ENCODE data around the gene HHATL. TPM values are rescaled to one million over a fixed set of nuclear protein-coding genes. Genes with fewer than 3 reads are reported as not detected.
A peak's percentile ranks its signal among the peaks of the same experiment; 100 is the strongest.

The HHATL gene
- total RNA-seq, 1 donor from 2014 or later, result not detected

DNA sequence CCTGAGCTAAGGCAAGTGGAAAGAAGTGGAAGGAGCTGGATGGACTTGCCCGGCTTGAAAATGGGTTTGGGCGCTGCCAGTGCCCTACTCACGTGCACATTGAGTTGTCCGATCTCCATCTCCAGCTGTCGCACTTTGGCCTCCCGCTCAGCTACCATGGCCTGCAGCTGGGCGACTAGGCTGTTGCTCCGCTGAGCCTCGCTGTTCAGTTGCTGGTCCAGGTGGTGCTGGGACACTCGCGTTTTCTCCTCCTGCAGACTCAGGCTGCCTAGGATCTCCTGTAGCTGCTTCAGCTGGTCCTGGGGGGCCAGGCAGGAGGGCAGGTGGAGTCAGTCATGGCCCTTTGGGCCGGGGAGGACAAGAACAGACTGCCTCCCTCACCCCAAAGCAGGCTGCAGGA is 33.0 kb upstream of the HHATL start:
- TF ChIP-seq CTCF (IDR thresholded peaks at IDR 0.05; ENCODE audit: insufficient read depth, low read length, severe bottlenecking), result no peak
- DNase-seq (ENCODE audit: low read depth) (no peak), FAIRE-seq (no peak)

DNA sequence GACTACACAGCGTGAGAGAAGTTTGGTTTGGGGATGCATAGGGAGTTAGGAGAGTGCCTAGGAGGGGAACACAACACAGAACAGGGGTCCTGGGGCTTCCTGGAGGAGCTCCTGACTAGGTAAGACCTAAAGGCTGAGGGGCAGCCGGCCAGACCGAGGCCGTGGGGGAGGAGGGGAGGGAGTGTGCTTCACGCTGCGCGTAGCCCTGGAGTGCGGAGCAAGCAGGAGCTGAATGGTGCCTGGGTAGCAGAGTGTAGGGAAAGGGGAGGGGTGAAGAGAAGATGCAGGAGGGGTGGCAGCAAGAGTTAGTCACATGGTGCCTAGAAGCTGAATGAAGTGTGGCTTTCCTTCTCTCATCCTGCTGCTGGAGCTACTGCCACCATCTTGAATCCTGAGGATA is 32.4 kb upstream of the HHATL start:
- no peaks in the 10 kb centered on the region for H3K36me3 ChIP-seq (ENCODE audit: control insufficient read depth, insufficient read depth, low read length)
- FAIRE-seq, result peak; percentile 75
- DNase-seq (ENCODE audit: low read depth), result no peak
- peaks cover 4% of the 10 kb centered on the region for H3K27me3 ChIP-seq (ENCODE audit: control insufficient read depth, insufficient read depth, low read length)
- H3K4me3 ChIP-seq (ENCODE audit: low read depth, low read length), result no peak overlapping the region
- TF ChIP-seq CTCF (IDR thresholded peaks at IDR 0.05; ENCODE audit: insufficient read depth, low read length, severe bottlenecking), result no peak

More for the DNA sequence above, 33.0 kb upstream of the HHATL start:
- Histone ChIP-seq H3K36me3 (ENCODE audit: control insufficient read depth, insufficient read depth, low read length) (no peaks in the 10 kb centered on the region), H3K27me3 (ENCODE audit: control insufficient read depth, insufficient read depth, low read length) (peaks cover 4% of the 10 kb centered on the region), H3K4me3 (ENCODE audit: low read depth, low read length) (no peak overlapping the region)

- peaks cover 4% of the 10 kb centered on the region for H3K27me3 ChIP-seq (ENCODE audit: control insufficient read depth, insufficient read depth, low read length)
- no peaks in the 10 kb centered on the region for H3K36me3 ChIP-seq (ENCODE audit: control insufficient read depth, insufficient read depth, low read length)
- no peak overlapping the region for H3K4me3 ChIP-seq (ENCODE audit: low read depth, low read length)
- DNase-seq (ENCODE audit: low read depth) (no peak), FAIRE-seq (no peak)
- TF ChIP-seq CTCF (IDR thresholded peaks at IDR 0.05; ENCODE audit: insufficient read depth, low read length, severe bottlenecking), result no peak
Measured at GRCh38 chr3:42734263-42734860, 31.8 kb upstream of the HHATL start.

DNA sequence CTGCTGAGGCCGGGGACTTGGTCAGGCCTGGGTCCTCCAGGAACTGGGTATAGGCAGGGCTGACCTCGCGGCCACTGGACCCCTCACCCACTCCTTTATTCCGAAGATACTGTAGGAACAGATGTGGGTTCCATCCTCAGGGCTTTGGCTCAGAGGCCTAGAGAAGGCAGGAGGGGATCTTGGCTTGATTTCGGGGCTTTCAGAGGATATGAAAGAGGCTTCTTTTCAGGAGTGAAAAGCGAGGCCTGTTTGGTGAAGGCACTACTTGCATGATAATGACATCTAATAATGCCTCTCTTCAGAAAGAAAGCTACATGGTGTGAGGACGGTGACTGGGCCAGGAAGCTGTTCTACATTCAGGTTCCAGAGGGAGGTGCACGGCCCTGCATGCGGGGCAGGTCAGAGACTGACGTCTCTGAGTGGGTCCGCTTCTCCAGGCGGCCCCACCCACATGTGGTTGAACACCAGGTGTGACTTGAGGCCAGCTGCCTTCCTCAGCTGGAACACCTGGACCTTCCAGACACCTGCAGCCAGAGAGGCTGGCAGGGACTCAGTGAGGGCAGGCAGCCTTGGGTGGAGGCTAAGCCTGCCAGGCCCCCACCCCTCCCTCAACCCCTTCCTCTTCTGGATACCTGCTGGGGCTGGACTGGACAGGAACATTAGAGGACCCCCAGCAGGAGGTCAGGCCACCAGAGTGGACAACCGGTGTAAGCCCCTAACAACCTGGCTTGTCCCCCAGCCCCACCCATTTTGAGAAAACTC is 31.1 kb upstream of the HHATL start:
- peaks cover 4% of the 10 kb centered on the region for H3K27me3 ChIP-seq (ENCODE audit: control insufficient read depth, insufficient read depth, low read length)
- H3K36me3 ChIP-seq (ENCODE audit: control insufficient read depth, insufficient read depth, low read length), result no peaks in the 10 kb centered on the region
- H3K4me3 ChIP-seq (ENCODE audit: low read depth, low read length), result no peak overlapping the region
- TF ChIP-seq CTCF (IDR thresholded peaks at IDR 0.05; ENCODE audit: insufficient read depth, low read length, severe bottlenecking), result no peak
- FAIRE-seq (no peak), DNase-seq (ENCODE audit: low read depth) (no peak)

- DNase-seq (ENCODE audit: low read depth), result no peak
- no peak for FAIRE-seq
- Histone ChIP-seq H3K27me3 (ENCODE audit: control insufficient read depth, insufficient read depth, low read length) (peaks cover 4% of the 10 kb centered on the region), H3K36me3 (ENCODE audit: control insufficient read depth, insufficient read depth, low read length) (no peaks in the 10 kb centered on the region), H3K4me3 (ENCODE audit: low read depth, low read length) (no peak overlapping the region)
- peak; percentile 11 for TF ChIP-seq CTCF (IDR thresholded peaks at IDR 0.05; ENCODE audit: insufficient read depth, low read length, severe bottlenecking)
Measured at GRCh38 chr3:42732829-42733459, 30.3 kb upstream of the HHATL start.
